GM12892 (cell line): ENCODE results near the gene DCDC2.

ENCODE experiments used
- DNase-seq: peaks from one replicate; pipeline ENCODE4 v3.0.0; 2011; ENCODE audit not compliant: insufficient read length
- FAIRE-seq: peaks from 2 replicates; lab custom pipeline; 2011; peaks lifted over from hg19 to GRCh38; lab: Jason Lieb, UNC
- POLR2A ChIP-seq: IDR thresholded peaks from 2 replicates; pipeline ENCODE4 v1.6.1; 2011; ENCODE audit warnings: low read depth, low read length, control low read depth
- POLR2AphosphoS5 ChIP-seq: IDR thresholded peaks from 2 replicates; pipeline ENCODE4 v1.6.1; 2011; ENCODE audit warnings: low read depth, low read length, control low read depth
- TAF1 ChIP-seq: IDR thresholded peaks from 2 replicates; pipeline ENCODE4 v1.6.1; 2011; ENCODE audit warnings: low read depth, mild to moderate bottlenecking, control low read depth, low read length, borderline replicate concordance

The DCDC2 gene

DNA sequence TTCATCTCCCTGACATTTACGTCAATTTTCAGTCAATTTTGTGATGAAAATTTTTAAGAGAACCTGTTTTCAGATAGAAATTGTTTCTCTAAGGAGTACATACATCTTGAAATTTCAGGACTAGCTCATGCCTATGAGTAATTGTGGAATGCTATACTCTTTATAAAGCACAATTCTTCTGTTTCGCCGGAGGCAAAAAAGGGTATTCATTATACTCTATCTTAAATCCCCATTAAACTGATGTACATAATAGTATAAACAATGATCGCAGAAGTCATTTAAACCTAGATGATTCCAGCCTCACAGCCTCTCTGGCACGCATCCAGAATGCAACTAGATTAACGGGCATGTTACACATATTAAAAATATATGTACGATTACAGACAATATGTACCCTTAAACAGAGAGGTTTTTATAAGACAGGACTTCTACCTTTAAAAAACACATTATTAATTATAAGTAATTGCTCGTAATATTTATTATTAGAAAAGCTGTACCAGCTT lies 169.2 kb downstream of the DCDC2 start:
- DNase-seq (no peak), FAIRE-seq (no peak)
- TF ChIP-seq POLR2AphosphoS5 (no peak), TAF1 (no peak), POLR2A (no peak)

DNA sequence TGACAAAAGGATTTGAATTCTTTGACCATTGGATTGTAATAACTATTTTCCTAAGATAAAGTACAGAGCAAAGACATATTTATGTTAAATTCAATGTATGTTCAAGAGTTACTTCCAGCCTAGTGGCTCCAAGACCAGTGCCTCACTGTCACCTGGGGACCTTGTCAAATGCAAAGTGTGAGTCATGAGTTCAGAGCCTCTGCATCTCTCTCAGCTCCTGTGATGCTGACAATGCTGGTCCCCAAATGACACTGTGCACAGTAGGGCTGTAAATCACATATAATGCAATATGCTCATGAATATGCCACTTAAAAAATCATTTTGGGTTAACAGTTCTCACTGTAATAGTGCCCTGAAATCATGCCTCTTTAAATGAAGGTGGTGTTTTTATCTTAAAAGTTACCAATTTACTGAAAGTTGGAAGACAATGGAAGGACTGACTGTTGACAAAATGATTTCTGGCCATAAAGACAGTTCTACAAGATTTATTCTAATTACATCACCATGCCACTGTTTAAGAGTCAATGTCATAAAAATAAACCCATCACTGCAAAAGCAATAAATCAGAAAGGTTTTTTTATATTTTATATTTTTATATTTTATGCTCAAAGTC lies 169.8 kb downstream of the DCDC2 start:
- no peak for DNase-seq
- FAIRE-seq: no peak
- no peak for TF ChIP-seq TAF1
- TF ChIP-seq POLR2AphosphoS5: no peak
- no peak for TF ChIP-seq POLR2A

DNA sequence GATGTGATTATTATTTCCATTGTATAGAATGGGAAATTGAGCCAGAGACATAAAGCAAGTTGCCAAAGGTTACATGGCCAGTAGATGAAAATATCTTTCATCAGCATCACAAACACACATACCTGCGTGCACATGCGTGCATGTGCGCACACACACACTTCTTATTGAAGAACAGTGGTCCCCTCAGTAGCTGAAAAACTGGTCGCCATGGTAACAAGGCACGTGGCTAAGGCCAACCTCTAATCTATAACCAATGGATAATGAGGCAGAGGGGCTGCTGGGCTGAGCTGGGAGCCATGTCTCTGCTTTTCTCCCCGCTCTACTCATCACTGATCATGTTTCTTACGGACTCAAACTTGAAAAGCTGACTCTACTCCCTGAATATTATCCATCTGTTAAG lies 171.5 kb downstream of the DCDC2 start:
- no peak for DNase-seq

DNA sequence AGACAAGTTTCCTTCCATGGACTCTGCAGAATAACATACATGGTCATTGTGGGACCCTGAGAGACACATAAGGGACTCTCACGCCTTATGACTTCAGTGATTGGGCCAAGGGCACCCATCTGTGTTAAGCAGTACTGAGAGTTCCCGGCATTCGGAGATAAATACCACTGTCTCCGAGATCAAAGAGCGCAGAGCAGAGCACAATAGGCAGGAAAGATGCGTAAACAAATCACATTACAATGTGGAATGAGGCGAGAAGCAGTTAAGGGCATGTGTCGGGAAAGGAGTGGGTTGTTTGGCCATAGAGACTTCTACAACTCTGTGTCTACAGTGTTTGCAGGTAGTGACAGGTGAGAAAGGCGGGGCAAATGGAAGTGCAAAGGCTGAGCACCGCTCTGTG lies 174.3 kb downstream of the DCDC2 start:
- FAIRE-seq (no peak), DNase-seq (no peak)
- TF ChIP-seq POLR2A: no peak
- TF ChIP-seq TAF1: no peak
- no peak for TF ChIP-seq POLR2AphosphoS5

More for the DNA sequence above, 171.5 kb downstream of the DCDC2 start:
- FAIRE-seq: no peak
- no peak for TF ChIP-seq POLR2AphosphoS5
- no peak for TF ChIP-seq POLR2A

DNA sequence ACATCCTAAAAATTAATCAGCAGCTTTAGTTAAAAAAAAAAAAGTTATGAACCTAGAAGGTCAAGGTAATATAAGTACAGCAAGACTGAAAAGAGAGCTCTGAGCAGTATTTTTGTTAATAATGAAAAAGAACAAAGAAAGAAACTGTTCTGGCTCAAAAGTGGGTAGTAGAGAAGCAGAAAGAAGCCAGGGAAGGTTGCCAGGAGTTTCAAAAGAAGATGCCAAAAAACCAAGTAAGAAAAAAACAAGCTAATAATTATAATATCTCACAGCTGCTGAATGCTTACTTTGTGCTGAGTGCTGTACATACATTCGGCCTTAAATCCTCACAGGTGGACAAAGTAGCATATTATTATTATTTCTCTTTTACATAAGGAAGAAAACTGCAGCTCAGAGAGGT lies 200.0 kb downstream of the DCDC2 start:
- DNase-seq: no peak
- TF ChIP-seq POLR2A (no peak), TAF1 (no peak), POLR2AphosphoS5 (no peak)
- FAIRE-seq: no peak

DNA sequence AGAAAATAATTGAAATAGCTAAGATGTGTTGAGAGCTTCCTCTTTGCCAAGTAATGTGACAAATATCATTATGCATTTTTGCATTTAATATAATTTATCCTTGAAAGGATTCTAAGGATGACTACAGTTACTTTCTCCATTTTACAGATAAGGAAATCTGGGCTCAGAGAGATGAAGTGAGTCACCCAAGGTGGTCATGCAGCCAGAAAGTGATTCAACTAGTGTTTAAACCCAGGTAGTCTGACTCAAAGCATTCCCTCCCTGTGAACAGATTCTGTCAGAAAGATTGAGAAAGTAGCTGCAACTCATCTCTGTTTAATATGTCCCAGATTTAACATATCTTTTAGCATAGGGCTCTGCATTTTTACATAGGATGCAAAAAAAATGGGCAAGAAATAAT lies 203.7 kb downstream of the DCDC2 start:
- TF ChIP-seq POLR2A (no peak), TAF1 (no peak), POLR2AphosphoS5 (no peak)
- no peak for DNase-seq

DNA sequence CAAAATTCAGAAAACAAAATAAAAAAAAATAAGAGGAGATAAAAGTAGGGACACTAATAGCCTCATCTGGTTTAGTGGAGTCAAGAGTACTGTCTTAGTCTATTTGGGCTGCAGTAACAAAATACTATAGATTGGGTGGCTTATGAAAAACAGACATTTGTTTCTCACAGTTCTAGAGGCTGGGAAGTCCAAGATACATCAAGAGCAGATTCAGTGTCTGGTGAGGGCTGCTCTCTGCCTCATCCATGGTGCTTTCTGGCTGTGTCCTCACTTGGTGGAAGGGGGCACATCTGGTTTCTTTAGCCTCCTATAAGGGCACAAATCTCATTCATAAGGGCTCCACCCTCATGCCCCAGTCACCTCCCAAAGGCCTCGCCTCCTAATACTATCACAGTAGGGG lies 205.8 kb downstream of the DCDC2 start:
- FAIRE-seq: no peak

More for the DNA sequence above, 203.7 kb downstream of the DCDC2 start:
- no peak for FAIRE-seq

DNA sequence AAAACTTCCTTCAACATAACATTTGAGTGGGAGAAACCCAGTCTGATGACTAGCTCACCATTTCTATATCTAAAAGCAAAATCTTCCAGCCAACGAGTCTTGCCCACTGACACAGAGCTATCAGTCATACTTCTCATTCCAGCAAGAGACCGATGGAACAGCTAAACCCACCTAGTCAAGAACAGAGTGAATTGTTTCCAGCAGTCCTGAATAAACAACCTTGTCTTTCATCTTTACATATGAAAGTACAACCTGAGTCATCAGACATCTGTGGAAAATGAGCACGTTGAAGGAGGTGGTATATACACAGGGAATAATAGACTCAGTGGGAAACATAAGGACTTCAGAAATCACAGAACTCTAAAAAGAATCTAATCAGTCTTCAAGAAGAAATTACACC lies 208.0 kb downstream of the DCDC2 start:
- FAIRE-seq (no peak), DNase-seq (no peak)
- TF ChIP-seq POLR2A: no peak

More for the DNA sequence above, 205.8 kb downstream of the DCDC2 start:
- TF ChIP-seq POLR2A: no peak
- no peak for TF ChIP-seq TAF1
- no peak for TF ChIP-seq POLR2AphosphoS5
- no peak for DNase-seq

DNA sequence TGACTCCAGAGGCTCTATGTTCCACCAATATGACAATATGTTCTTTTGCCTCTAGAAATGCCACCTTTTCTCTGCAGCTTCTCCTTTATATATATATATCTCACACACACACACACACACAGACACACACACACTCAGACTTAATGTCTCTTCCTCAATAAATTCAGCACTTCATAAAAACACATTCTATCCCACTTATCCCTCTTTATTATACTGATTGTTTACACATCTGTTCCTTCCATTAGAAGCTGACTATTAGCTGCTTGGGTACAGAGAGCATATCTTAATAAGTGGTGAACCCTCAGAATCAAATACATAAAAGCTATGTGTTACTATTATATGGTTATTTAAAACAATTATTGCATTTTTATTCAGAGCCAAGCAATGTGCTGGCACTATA lies 208.6 kb downstream of the DCDC2 start:
- DNase-seq: no peak
- TF ChIP-seq POLR2AphosphoS5: no peak
- no peak for TF ChIP-seq POLR2A
- no peak for TF ChIP-seq TAF1
- no peak for FAIRE-seq

DNA sequence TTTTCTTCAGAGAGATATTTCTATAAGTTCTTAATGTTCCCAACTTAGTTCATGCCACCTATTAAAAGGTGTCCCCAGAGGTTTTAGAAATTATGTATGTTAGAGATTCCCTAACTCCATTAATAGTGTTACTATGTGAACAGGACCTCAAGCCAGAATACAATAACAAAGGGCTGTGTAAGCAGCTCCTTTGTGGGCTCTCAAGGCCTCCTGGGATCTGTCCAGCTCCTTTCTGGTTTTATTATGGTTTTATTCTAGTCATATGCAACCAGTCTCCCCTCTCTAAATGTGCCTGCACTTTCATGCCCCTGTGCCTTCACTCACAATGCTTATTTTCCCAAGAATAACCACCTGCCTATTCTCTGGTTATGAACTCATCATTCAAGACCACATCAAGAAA lies 209.2 kb downstream of the DCDC2 start:
- no peak for TF ChIP-seq TAF1
- no peak for TF ChIP-seq POLR2A
- TF ChIP-seq POLR2AphosphoS5: no peak
- FAIRE-seq (no peak), DNase-seq (no peak)

DNA sequence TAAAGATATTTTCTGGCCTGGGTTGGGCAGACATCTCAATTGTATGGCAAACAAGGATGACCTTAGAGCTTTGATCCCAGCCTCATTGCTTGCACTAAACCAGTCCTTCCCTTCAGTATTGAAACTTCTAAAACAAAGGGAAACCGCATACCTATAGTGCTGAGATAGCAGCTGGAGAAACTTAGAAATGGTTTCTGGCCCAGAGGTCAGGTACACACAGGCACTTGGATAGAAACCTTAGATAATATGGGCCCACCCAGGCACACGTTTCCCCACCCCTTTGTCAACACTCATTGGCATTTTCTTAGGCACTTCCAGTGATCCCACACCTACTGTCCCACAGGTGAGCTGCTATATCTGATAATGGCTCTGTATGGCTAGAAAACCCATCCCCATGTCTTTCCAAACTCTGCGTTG lies 209.7 kb downstream of the DCDC2 start:
- no peak for FAIRE-seq
- TF ChIP-seq POLR2AphosphoS5 (no peak), POLR2A (no peak), TAF1 (no peak)
- no peak for DNase-seq

DNA sequence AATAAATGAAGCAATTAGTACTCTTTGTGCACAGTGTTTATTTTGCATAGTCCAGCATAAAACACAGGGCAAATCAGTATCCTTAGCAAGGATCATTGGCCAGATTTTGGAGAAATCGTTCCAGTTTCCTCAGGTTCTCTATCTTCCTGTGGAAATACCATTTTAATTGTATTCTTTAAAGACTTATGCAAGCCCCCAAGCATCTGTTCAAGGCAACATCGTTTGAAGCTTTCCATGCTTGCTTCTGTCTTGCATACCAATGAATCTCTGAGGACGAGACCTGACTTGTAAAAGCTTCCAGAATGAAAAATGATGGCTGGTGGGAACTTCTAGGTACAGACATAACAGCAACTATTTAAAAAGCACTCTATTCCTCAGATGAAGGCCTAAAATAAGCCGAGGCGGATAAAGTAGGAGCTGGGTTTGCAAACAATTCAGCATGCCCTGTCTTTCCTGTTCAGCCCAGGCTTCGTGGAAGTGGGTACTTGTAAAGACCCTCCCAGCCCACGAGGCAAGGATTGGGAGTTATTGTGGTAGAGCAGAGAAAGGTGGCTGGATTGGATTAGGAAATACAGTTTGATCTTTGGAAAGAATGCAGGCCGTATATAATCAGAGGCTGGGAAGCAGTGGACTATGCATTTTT lies 210.2 kb downstream of the DCDC2 start:
- DNase-seq: no peak
- TF ChIP-seq TAF1 (no peak), POLR2A (no peak), POLR2AphosphoS5 (no peak)
- FAIRE-seq: no peak

DNA sequence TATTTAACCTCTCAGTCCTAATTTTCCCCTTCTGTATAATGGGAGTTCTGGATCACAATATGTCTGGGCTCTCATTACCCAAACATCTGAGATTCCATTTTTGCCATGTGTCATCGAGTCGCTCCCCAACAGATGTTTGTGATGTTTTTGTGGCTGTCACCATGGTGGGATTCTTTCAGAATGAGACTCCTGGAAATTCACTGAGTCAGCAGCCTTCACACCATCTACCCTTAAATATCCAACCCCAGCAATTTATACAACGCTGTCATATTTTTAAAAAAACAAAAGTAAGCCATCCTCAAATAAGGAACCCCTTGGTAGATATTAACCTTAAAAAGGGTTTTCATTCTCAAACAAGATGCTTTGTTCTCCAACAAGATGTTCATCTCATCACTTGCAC lies 211.0 kb downstream of the DCDC2 start:
- DNase-seq (no peak), FAIRE-seq (no peak)
- TF ChIP-seq POLR2A (no peak), POLR2AphosphoS5 (no peak), TAF1 (no peak)
